ENCODE measurements around the gene KCTD6. TPM values are rescaled to one million over a fixed set of nuclear protein-coding genes. Genes with fewer than 3 reads are reported as not detected.

Gene KCTD6
- polyA plus RNA-seq, 1 of the 3 experiments (the other 2 are of a cell fraction), result 7.8 TPM

DNA sequence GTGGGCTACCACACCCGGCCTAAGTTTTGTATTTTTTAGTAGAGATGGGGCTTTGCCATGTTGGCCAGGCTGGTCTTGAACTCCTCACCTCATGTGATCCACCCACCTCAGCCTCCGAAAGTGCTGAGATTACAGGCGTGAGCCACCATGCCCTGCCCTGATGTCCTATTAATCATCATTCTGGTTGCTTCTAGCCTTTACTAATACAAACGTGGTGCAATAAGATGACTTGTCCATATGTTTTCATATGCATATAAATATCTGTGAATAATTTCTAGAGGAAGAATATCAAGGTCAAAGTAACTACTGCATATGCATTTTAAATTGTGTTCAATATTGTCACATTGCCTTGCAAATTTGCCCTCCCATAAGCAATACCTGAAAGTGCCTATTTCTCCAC lies 32.7 kb upstream of the KCTD6 start:
- TF ChIP-seq RXRA (IDR thresholded peaks at IDR 0.05; ENCODE audit: borderline replicate concordance, low read depth) (no peak), MEF2A (IDR thresholded peaks at IDR 0.05; ENCODE audit: borderline replicate concordance, low read depth) (no peak), NFIC (IDR thresholded peaks at IDR 0.05; ENCODE audit: borderline replicate concordance) (no peak), FOXJ3 (CRISPR knock-in tag; IDR thresholded peaks at IDR 0.05) (no peak), RCOR1 (IDR thresholded peaks at IDR 0.05; ENCODE audit: low read length) (no peak), TEAD4 (IDR thresholded peaks at IDR 0.05; ENCODE audit: borderline replicate concordance, insufficient read depth) (no peak)
- TF ChIP-seq, protein P1, sequence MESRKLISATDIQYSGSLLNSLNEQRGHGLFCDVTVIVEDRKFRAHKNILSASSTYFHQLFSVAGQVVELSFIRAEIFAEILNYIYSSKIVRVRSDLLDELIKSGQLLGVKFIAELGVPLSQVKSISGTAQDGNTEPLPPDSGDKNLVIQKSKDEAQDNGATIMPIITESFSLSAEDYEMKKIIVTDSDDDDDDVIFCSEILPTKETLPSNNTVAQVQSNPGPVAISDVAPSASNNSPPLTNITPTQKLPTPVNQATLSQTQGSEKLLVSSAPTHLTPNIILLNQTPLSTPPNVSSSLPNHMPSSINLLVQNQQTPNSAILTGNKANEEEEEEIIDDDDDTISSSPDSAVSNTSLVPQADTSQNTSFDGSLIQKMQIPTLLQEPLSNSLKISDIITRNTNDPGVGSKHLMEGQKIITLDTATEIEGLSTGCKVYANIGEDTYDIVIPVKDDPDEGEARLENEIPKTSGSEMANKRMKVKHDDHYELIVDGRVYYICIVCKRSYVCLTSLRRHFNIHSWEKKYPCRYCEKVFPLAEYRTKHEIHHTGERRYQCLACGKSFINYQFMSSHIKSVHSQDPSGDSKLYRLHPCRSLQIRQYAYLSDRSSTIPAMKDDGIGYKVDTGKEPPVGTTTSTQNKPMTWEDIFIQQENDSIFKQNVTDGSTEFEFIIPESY (IDR thresholded peaks at IDR 0.05; ENCODE audit: borderline replicate concordance, low read depth), result no peak
- TF ChIP-seq, protein P2, sequence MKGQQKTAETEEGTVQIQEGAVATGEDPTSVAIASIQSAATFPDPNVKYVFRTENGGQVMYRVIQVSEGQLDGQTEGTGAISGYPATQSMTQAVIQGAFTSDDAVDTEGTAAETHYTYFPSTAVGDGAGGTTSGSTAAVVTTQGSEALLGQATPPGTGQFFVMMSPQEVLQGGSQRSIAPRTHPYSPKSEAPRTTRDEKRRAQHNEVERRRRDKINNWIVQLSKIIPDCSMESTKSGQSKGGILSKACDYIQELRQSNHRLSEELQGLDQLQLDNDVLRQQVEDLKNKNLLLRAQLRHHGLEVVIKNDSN (IDR thresholded peaks at IDR 0.05; ENCODE audit: borderline replicate concordance, low read depth), result no peak
- TF ChIP-seq, protein P3, sequence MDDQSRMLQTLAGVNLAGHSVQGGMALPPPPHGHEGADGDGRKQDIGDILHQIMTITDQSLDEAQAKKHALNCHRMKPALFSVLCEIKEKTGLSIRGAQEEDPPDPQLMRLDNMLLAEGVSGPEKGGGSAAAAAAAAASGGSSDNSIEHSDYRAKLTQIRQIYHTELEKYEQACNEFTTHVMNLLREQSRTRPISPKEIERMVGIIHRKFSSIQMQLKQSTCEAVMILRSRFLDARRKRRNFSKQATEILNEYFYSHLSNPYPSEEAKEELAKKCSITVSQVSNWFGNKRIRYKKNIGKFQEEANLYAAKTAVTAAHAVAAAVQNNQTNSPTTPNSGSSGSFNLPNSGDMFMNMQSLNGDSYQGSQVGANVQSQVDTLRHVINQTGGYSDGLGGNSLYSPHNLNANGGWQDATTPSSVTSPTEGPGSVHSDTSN (IDR thresholded peaks at IDR 0.05), result no peak
- H3K27ac ChIP-seq (ENCODE audit: low read depth in 2 of 2, low read length in 1 of 2), result no peak overlapping the region
- ChIA-PET CTCF (interaction anchor here (1.1 kb wide), 1 partner anchor 33 kb away, joined by 4 read pairs; the partner anchor contains the start of gene KCTD6), POLR2A (no interaction called here)
- no peak overlapping the region for H3K9ac ChIP-seq
- WGBS (ENCODE audit: low lambda C conversion rate), result 84% methylated on average over 4 of the region's 4 CpGs
- H3K4me3 ChIP-seq (ENCODE audit: low read depth in 2 of 2, low read length in 1 of 2), result no peak overlapping the region
- H2AFZ ChIP-seq (ENCODE audit: low read depth), result no peak overlapping the region
- no peak overlapping the region for H3K4me2 ChIP-seq
- DNase-seq, result no peak
- H4K20me1 ChIP-seq (ENCODE audit: insufficient read depth), result no peaks in the 10 kb centered on the region
- H3K9me2 ChIP-seq, result no peaks in the 10 kb centered on the region
- H3K79me2 ChIP-seq (ENCODE audit: insufficient read depth), result no peaks in the 10 kb centered on the region
- peaks cover 0 to 2% of the 10 kb centered on the region in 2 experiments; a peak in 1 of 4 replicates for H3K4me1 ChIP-seq (ENCODE audit: control insufficient read depth in 1 of 2, insufficient read depth in 2 of 2, low read depth in 1 of 2, low read length in 1 of 2)
- H3K9me3 ChIP-seq, result 0 out of 2 replicates have a peak, but pooled peaks cover 5% of the 10 kb centered on the region
- no peaks in the 10 kb centered on the region for H3K27me3 ChIP-seq (ENCODE audit: insufficient read depth)
- H3K36me3 ChIP-seq (replicated peaks in 1 of 2; ENCODE audit: control insufficient read depth in 1 of 2, insufficient read depth in 2 of 2, low read length in 1 of 2), result no peaks in the 10 kb centered on the region
- H3F3A ChIP-seq (replicated peaks; ENCODE audit: insufficient read depth), result no peaks in the 10 kb centered on the region

DNA sequence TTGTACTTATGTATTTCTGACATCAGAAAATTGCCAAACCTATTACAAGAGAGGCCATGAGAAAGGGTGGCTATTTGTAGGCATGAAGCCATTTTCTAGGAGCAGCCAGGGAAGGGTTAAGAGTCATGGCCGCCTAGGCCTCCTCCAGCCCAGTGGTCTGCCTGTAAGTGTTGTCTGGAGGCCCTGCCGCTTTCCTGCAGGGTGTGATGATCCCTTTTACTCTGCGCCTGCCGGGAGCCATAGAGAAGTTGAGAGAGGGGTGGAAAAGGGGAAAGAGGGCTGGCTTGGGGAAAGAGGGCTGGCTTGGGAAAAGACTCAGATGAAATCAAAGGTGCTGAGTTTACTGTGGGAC lies 29.1 kb upstream of the KCTD6 start:
- ChIA-PET CTCF (no interaction called here), POLR2A (no interaction called here)
- H4K20me1 ChIP-seq (ENCODE audit: insufficient read depth), result no peaks in the 10 kb centered on the region
- no peak overlapping the region for H3K4me3 ChIP-seq (ENCODE audit: low read depth in 2 of 2, low read length in 1 of 2)
- H3K27ac ChIP-seq (ENCODE audit: low read depth in 2 of 2, low read length in 1 of 2), result no peak overlapping the region
- H3F3A ChIP-seq (replicated peaks; ENCODE audit: insufficient read depth), result no peaks in the 10 kb centered on the region
- H3K36me3 ChIP-seq (replicated peaks in 1 of 2; ENCODE audit: control insufficient read depth in 1 of 2, insufficient read depth in 2 of 2, low read length in 1 of 2), result no peaks in the 10 kb centered on the region
- no peak overlapping the region for H3K9ac ChIP-seq
- peaks cover 0 to 2% of the 10 kb centered on the region in 2 experiments; a peak in 1 of 4 replicates for H3K4me1 ChIP-seq (ENCODE audit: control insufficient read depth in 1 of 2, insufficient read depth in 2 of 2, low read depth in 1 of 2, low read length in 1 of 2)
- H3K9me3 ChIP-seq, result no peaks in the 10 kb centered on the region
- no peaks in the 10 kb centered on the region for H3K9me2 ChIP-seq
- WGBS (ENCODE audit: low lambda C conversion rate), result 73% methylated on average over 4 of the region's 4 CpGs
- no peak for DNase-seq
- H3K4me2 ChIP-seq, result no peak overlapping the region
- H3K79me2 ChIP-seq (ENCODE audit: insufficient read depth), result no peaks in the 10 kb centered on the region
- no peak overlapping the region for H2AFZ ChIP-seq (ENCODE audit: low read depth)
- TF ChIP-seq GABPA (IDR thresholded peaks at IDR 0.05; ENCODE audit: low read depth) (no peak), NFIC (IDR thresholded peaks at IDR 0.05; ENCODE audit: borderline replicate concordance) (no peak), MXI1 (IDR thresholded peaks at IDR 0.05; ENCODE audit: low read depth, low read length) (no peak), ELF1 (IDR thresholded peaks at IDR 0.05) (no peak)
- TF ChIP-seq, protein P3 (IDR thresholded peaks at IDR 0.05), result no peak
- H3K27me3 ChIP-seq (ENCODE audit: insufficient read depth), result no peaks in the 10 kb centered on the region

Data from SK-N-SH (cell line).